Left ventricle myocardium inferior (tissue), 1 donor: ENCODE results near the gene DHH. TPM values are rescaled to one million over a fixed set of nuclear protein-coding genes. Genes with fewer than 3 reads are reported as not detected.
A peak's percentile ranks its signal among the peaks of the same experiment; 100 is the strongest.
"Not testable (repeated sequence)": the region's sequence is repeated elsewhere in the genome, so short reads cannot be mapped to it uniquely, and the experiment has no call there.

ENCODE experiments used
- DNase-seq: peaks from one replicate; pipeline ENCODE4 v3.0.0-alpha.2; 2020
- H3K27ac ChIP-seq: fragments of 200-600 bp; replicated peaks from 2 replicates; pipeline ENCODE4 v1.8.0; 2021
- H3K27me3 ChIP-seq: fragments of 200-600 bp; 2 replicates; pipeline ENCODE4 v1.8.0; 2021; ENCODE audit warnings: low read depth
- H3K36me3 ChIP-seq: fragments of 200-600 bp; 2 replicates; pipeline ENCODE4 v1.8.0; 2021
- H3K4me1 ChIP-seq: fragments of 200-600 bp; 2 replicates; pipeline ENCODE4 v1.8.0; 2021
- H3K4me3 ChIP-seq: fragments of 200-600 bp; 2 replicates; pipeline ENCODE4 v1.8.0; 2021; ENCODE audit warnings: mild to moderate bottlenecking, moderate library complexity
- H3K9me3 ChIP-seq: fragments of 200-600 bp; replicated peaks from 2 replicates; pipeline ENCODE4 v1.8.0; 2021
- CTCF ChIP-seq: fragments of 200-600 bp; IDR thresholded peaks from 2 replicates; pipeline ENCODE4 v1.8.0; 2021; ENCODE audit warnings: antibody characterized with exemption, mild to moderate bottlenecking, borderline replicate concordance
- intact Hi-C: fragments of 100-400 bp; cut with micrococcal nuclease; formaldehyde crosslinking; loops from one replicate; pipeline ENCODE4 v1.11.0; 2022
- long read RNA-seq: library from polyadenylated mRNA; unstranded; transcript quantifications from one replicate; pipeline ENCODE4 v2.0.0, GENCODE V29; 2021
- total RNA-seq: library from RNA; stranded (reverse); fragmentation: NEBNext Ultra II Directional; extraction: Animal tissue kit (Norgen Biotek cat#: 25700); gene quantifications from one replicate; pipeline ENCODE4 v1.2.1, GENCODE V29; 2021
- donor health status: DM: no; HTN: yes; CAD: no; lungs with severe emphysema.

The DHH gene
- 0.41 TPM for total RNA-seq
- long read RNA-seq: 0 reads

DNA sequence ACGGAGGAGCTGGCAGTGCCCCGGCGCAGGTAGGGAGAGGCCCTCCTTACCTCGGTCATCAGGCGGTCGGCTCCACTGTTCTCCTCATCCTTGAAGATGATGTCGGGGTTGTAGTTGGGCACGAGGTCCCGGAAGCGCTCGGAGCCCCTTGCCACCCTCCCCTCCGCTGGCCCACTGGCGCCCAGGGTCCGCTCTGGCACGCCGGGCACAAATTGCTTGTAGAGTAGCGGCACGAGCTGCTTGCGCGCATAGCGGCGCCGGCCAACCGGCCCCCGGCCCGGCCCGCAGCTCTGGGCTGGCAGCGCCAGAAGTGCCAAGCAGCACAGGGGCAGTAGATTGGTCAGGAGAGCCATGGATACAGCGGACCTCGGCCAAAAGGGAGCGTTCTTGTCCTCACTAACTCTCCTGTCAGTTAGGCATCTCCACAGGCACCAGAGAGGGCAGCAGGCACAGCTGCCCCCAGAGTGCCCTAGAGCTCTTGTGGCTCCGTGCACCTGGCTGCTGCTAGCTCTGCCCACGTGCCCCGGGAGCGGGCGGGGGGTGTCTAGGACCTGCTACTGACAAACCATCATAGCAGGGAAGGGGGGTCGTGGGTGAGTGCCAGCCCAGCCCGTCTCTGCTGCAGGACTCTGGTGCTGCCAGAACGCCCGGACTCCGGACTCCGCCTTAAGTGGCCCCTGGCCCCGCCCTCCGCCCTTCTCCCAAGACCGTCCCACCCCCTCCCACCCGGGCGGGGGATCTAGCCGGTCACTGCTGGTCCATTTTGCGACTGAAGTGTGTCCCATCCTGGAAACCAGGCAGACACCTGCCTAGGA is at the start of gene DHH:
DHH (minus strand) TSS at position 642 of the 815 bp plus-strand sequence; CDS start at position 353, 289 bp downstream.
- Histone ChIP-seq H3K4me3 (peak within 1 kb of the TSS; percentile 60), H3K27me3 (peaks cover 53% of the 10 kb centered on the region), H3K27ac (peak within 1 kb of the TSS; percentile 25), H3K4me1 (peaks cover 59% of the 10 kb centered on the region), H3K36me3 (peaks cover 35% of the 10 kb centered on the region), H3K9me3 (no peaks in the 10 kb centered on the region)
- no peak for TF ChIP-seq CTCF
- DNase-seq: peak; percentile 43
- intact Hi-C loops: no loop called here

DNA sequence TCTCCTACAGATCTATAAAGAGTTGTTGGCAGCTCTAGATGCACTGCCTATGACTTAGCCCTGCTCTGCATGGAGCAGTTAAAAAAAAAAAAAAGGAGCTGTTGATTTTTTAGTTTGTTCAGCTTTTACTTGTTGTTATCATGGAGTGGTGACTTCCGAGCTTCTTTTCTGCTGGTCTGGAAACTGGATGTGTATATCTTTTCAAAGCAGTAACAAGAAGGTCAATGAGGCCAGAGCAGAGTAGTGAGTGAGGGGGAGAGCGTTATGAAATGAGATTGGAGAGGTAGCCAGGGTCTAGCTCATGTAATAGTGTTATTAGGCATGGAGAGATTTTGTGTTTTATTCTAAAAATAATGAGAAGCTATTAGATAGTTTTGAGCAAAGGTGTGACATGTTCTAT is 49.8 kb upstream of the DHH start:
- TF ChIP-seq CTCF: no peak
- Histone ChIP-seq H3K27me3 (no peaks in the 10 kb centered on the region), H3K36me3 (no peaks in the 10 kb centered on the region), H3K4me3 (no peak overlapping the region), H3K9me3 (no peaks in the 10 kb centered on the region), H3K27ac (no peak overlapping the region), H3K4me1 (no peaks in the 10 kb centered on the region)
- intact Hi-C loops: no loop called here
- DNase-seq: no peak

- no peak for TF ChIP-seq CTCF
- Histone ChIP-seq H3K4me3 (no peak overlapping the region), H3K4me1 (no peaks in the 10 kb centered on the region), H3K9me3 (no peaks in the 10 kb centered on the region), H3K27ac (no peak overlapping the region), H3K36me3 (no peaks in the 10 kb centered on the region), H3K27me3 (no peaks in the 10 kb centered on the region)
- intact Hi-C loops: no loop called here
- no peak for DNase-seq
Observed at GRCh38 chr12:49138999-49139398, 44.4 kb upstream of the DHH start.

DNA sequence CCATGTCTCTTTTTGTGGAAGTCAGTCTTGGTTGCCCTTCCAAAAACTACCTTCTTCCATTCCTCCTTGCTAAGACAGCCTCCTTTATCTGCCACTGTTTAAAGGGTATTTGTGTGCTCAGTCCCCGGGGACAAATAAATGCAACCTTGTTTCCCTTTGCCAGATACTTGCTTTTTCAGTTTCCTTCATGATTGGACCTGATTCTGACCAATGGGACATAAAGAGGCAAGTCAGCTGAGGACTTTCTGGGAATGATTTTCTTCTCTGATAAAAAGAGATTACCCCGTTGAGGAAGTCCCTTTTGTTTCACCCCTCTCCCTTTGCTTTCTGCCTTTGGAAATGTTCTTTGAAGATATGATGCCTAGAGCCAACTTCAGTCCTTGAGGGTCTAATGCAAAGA is 44.0 kb upstream of the DHH start:
- Histone ChIP-seq H3K36me3 (no peaks in the 10 kb centered on the region), H3K9me3 (no peaks in the 10 kb centered on the region), H3K27me3 (no peaks in the 10 kb centered on the region), H3K4me3 (no peak overlapping the region), H3K4me1 (peaks cover 3% of the 10 kb centered on the region), H3K27ac (no peak overlapping the region)
- intact Hi-C loops: no loop called here
- DNase-seq: no peak
- TF ChIP-seq CTCF: no peak

DNA sequence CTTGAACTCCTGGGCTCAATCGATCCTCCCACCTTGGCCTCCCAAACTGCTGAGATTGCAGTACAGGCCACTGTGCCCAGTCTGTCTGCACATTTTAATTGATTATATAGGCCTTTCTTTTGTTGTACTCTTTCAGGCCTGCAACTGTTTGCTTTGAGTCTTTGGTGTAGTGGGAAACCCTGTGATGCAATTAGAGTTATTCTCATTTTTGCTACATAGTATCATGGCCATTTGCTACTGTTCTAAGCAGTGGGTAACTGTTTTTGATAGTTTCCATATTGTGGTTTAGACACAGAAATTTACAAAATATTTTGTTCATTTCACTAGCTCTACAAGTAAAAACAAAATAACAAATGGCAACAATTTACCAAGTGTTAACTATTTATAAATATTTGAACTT is 42.9 kb upstream of the DHH start:
- H3K27ac ChIP-seq: no peak overlapping the region
- H3K9me3 ChIP-seq: no peaks in the 10 kb centered on the region
- no peak for TF ChIP-seq CTCF
- no peak for DNase-seq
- H3K4me1 ChIP-seq: peaks cover 14% of the 10 kb centered on the region
- intact Hi-C loops: no loop called here
- no peaks in the 10 kb centered on the region for H3K27me3 ChIP-seq
- no peak overlapping the region for H3K4me3 ChIP-seq
- no peaks in the 10 kb centered on the region for H3K36me3 ChIP-seq

DNA sequence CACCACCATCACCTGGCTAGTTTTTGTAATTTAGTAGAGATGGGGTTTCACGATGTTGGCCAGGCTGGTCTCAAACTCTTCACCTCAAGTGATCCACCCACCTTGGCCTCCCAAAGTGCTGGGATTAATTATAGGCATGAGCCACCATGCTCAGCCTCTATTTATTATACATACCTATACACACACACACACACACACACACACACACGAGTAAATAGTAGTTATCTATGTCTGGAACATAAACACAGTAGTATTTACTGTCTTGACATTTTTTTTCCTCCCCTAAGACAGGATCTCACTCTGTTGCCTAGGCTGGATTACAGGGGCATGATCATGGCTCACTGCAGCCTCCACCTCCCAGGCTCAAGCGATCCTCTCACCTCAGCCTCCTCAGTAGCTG is 42.4 kb upstream of the DHH start:
- intact Hi-C loops, H3K9me3 ChIP-seq, H3K4me3 ChIP-seq, H3K27me3 ChIP-seq, H3K36me3 ChIP-seq, H3K27ac ChIP-seq, DNase-seq: not testable (repeated sequence)
- H3K4me1 ChIP-seq: peaks cover 19% of the 10 kb centered on the region
